Fibroblast of lung (primary cell): ENCODE results near the gene XPO6. TPM values are rescaled to one million over a fixed set of nuclear protein-coding genes. Genes with fewer than 3 reads are reported as not detected.
A peak's percentile ranks its signal among the peaks of the same experiment; 100 is the strongest.

Source experiments
- DNase-seq, 2 donors: peaks; one replicate each; pipeline versions ENCODE4 v3.0.0 to v3.0.0-alpha.2; 2010; ENCODE audit warnings: low read depth in 2 of 2
- H2AFZ ChIP-seq: 2 replicates; pipeline ENCODE4 v1.5.1; 2012; ENCODE audit warnings: low read length, control low read depth, inconsistent platforms
- H3K27ac ChIP-seq: 2 replicates; pipeline ENCODE4 v1.5.1; 2011; ENCODE audit warnings: low read length, control low read depth; ENCODE audit not compliant: insufficient read depth
- H3K27me3 ChIP-seq: 2 replicates; pipeline ENCODE4 v1.5.1; 2011; ENCODE audit warnings: mild to moderate bottlenecking, low read length; ENCODE audit not compliant: control insufficient read depth, insufficient read depth
- H3K36me3 ChIP-seq: 2 replicates; pipeline ENCODE4 v1.5.1; 2011; ENCODE audit warnings: low read length; ENCODE audit not compliant: control insufficient read depth, insufficient read depth
- H3K4me1 ChIP-seq: 2 replicates; pipeline ENCODE4 v1.5.1; 2011; ENCODE audit warnings: low read length; ENCODE audit not compliant: control insufficient read depth, insufficient read depth; ENCODE audit errors: extremely low read depth
- H3K4me2 ChIP-seq: 2 replicates; pipeline ENCODE4 v1.5.1; 2011; ENCODE audit warnings: low read length, control low read depth; ENCODE audit not compliant: insufficient read depth; ENCODE audit errors: extremely low read depth
- H3K4me3 ChIP-seq, 4 experiments: fragments of 200-600 bp in 1 of 4; sonication (generic) in 1 of 4; replicated peaks in 1 of 4; 2 replicates each; pipeline ENCODE4 v1.5.1; 2011 to 2016; ENCODE audit warnings: low read length in 4 of 4, low read depth in 3 of 4, mild to moderate bottlenecking in 3 of 4, control low read depth in 2 of 4, inconsistent platforms in 1 of 4, mixed read lengths in 1 of 4; ENCODE audit not compliant: insufficient read depth in 1 of 4; ENCODE audit errors: control extremely low read depth in 1 of 4
- H3K79me2 ChIP-seq: 2 replicates; pipeline ENCODE4 v1.5.1; 2012; ENCODE audit warnings: mild to moderate bottlenecking, low read length, inconsistent platforms; ENCODE audit not compliant: control insufficient read depth, insufficient read depth
- H3K9ac ChIP-seq: 2 replicates; pipeline ENCODE4 v1.5.1; 2011; ENCODE audit warnings: mild to moderate bottlenecking, low read length, control low read depth; ENCODE audit not compliant: insufficient read depth
- H3K9me3 ChIP-seq: 2 replicates; pipeline ENCODE4 v1.5.1; 2012; ENCODE audit warnings: low read depth, low read length; ENCODE audit not compliant: control insufficient read depth, insufficient read depth
- H4K20me1 ChIP-seq: 2 replicates; pipeline ENCODE4 v1.5.1; 2011; ENCODE audit warnings: low read length; ENCODE audit not compliant: control insufficient read depth, insufficient read depth; ENCODE audit errors: extremely low read depth
- CTCF ChIP-seq, 2 donors: IDR thresholded peaks in 1 of 2; conservative IDR thresholded peaks in 1 of 2; 1 replicate in 1 of 2; 2 replicates in 1 of 2; pipeline ENCODE4 v1.5.1; 2011 to 2012; ENCODE audit warnings: low read length in 2 of 2, control low read depth in 1 of 2, inconsistent platforms in 1 of 2, low read depth in 1 of 2, mild to moderate bottlenecking in 1 of 2
- EZH2 ChIP-seq: IDR thresholded peaks from 2 replicates; pipeline ENCODE4 v1.5.1; 2012; ENCODE audit warnings: low read length, control low read depth, mild to moderate bottlenecking; ENCODE audit errors: missing control alignments
- polyA plus RNA-seq, 2 donors: library from polyadenylated mRNA; depleted of rRNA in 1 of 2; stranded (reverse) in 1 of 2; unstranded in 1 of 2; fragments of >200 nt; gene quantifications; 2 replicates each; pipeline ENCODE4 v1.2.1, GENCODE V29; 2011 to 2012; ENCODE audit warnings: missing spikeins in 1 of 2
- total RNA-seq: library from RNA; depleted of rRNA; stranded (reverse); fragments of >200 nt; gene quantifications from 2 replicates; pipeline ENCODE4 v1.2.1, GENCODE V29; 2014

Gene XPO6
- total and polyA plus RNA-seq, 2 donors (not counting 1 experiment from before 2014, with no cell fraction given) = 134 to 185 TPM

GRCh38 chr16:28219282-28219681 is 7.5 kb upstream of the XPO6 start:
- no peak overlapping the region for H3K4me3 ChIP-seq
- no peaks in the 10 kb centered on the region for H3K9me3 ChIP-seq
- no peak overlapping the region for H3K27ac ChIP-seq
- H3K79me2 ChIP-seq = no peaks in the 10 kb centered on the region
- no peaks in the 10 kb centered on the region for H3K27me3 ChIP-seq
- no peak overlapping the region for H2AFZ ChIP-seq
- DNase-seq = no peak
- no peaks in the 10 kb centered on the region for H3K36me3 ChIP-seq
- no peak for TF ChIP-seq EZH2
- no peak for TF ChIP-seq CTCF (conservative IDR thresholded peaks at IDR 0.05 in 1 of 2, IDR thresholded peaks at IDR 0.05 in 1 of 2; ENCODE audit: low read depth in 1 of 2, low read length in 2 of 2)
- no peak overlapping the region for H3K4me2 ChIP-seq
- H3K4me1 ChIP-seq = no peaks in the 10 kb centered on the region
- no peaks in the 10 kb centered on the region for H4K20me1 ChIP-seq
- H3K9ac ChIP-seq = no peak overlapping the region

- no peaks in the 10 kb centered on the region for H3K36me3 ChIP-seq
- no peak overlapping the region for H2AFZ ChIP-seq
- H3K4me2 ChIP-seq = no peak overlapping the region
- no peaks in the 10 kb centered on the region for H3K4me1 ChIP-seq
- no peak overlapping the region for H3K9ac ChIP-seq
- peak; percentile 20 to 54 for DNase-seq
- H3K79me2 ChIP-seq = no peaks in the 10 kb centered on the region
- H3K9me3 ChIP-seq = no peaks in the 10 kb centered on the region
- TF ChIP-seq EZH2 = no peak
- TF ChIP-seq CTCF (conservative IDR thresholded peaks at IDR 0.05 in 1 of 2, IDR thresholded peaks at IDR 0.05 in 1 of 2; ENCODE audit: low read depth in 1 of 2, low read length in 2 of 2) = peak; percentile 44 to 49
- no peak overlapping the region for H3K4me3 ChIP-seq
- no peaks in the 10 kb centered on the region for H4K20me1 ChIP-seq
- no peaks in the 10 kb centered on the region for H3K27me3 ChIP-seq
- no peak overlapping the region for H3K27ac ChIP-seq
Measured at GRCh38 chr16:28218109-28218508, 6.3 kb upstream of the XPO6 start.

GRCh38 chr16:28217326-28217725 is 5.6 kb upstream of the XPO6 start:
- TF ChIP-seq EZH2 (no peak), CTCF (conservative IDR thresholded peaks at IDR 0.05 in 1 of 2, IDR thresholded peaks at IDR 0.05 in 1 of 2; ENCODE audit: low read depth in 1 of 2, low read length in 2 of 2) (no peak)
- no peak overlapping the region for H3K4me3 ChIP-seq
- no peaks in the 10 kb centered on the region for H4K20me1 ChIP-seq
- H3K36me3 ChIP-seq = no peaks in the 10 kb centered on the region
- H3K4me1 ChIP-seq = peaks cover 1% of the 10 kb centered on the region
- H3K9me3 ChIP-seq = no peaks in the 10 kb centered on the region
- no peak overlapping the region for H3K27ac ChIP-seq
- no peak overlapping the region for H3K9ac ChIP-seq
- no peak overlapping the region for H3K4me2 ChIP-seq
- H2AFZ ChIP-seq = no peak overlapping the region
- DNase-seq = no peak
- H3K79me2 ChIP-seq = no peaks in the 10 kb centered on the region
- no peaks in the 10 kb centered on the region for H3K27me3 ChIP-seq
